Measurements from ENCODE around the gene TNFAIP8. TPM values are rescaled to one million over a fixed set of nuclear protein-coding genes. Genes with fewer than 3 reads are reported as not detected.

The TNFAIP8 gene
- total and polyA plus RNA-seq, 2 donors (not counting 1 experiment from before 2014, with no cell fraction given): 36.7 to 37.7 TPM

GRCh38 chr5:119362714-119363113 is 6.9 kb downstream of the TNFAIP8 start:
- H3K27ac ChIP-seq (ENCODE audit: insufficient read depth, low read length): no peak overlapping the region
- H3K79me2 ChIP-seq (ENCODE audit: control insufficient read depth, insufficient read depth, low read length): no peaks in the 10 kb centered on the region
- no peaks in the 10 kb centered on the region for H3K27me3 ChIP-seq (ENCODE audit: control insufficient read depth, insufficient read depth, low read length)
- H3K4me2 ChIP-seq (ENCODE audit: extremely low read depth, insufficient read depth, low read length): no peak overlapping the region
- H3K9me3 ChIP-seq (ENCODE audit: control insufficient read depth, insufficient read depth, low read depth, low read length): no peaks in the 10 kb centered on the region
- no peak overlapping the region for H3K4me3 ChIP-seq (replicated peaks in 1 of 4; ENCODE audit: control extremely low read depth in 1 of 4, insufficient read depth in 1 of 4, low read depth in 3 of 4, low read length in 4 of 4)
- no peaks in the 10 kb centered on the region for H4K20me1 ChIP-seq (ENCODE audit: control insufficient read depth, extremely low read depth, insufficient read depth, low read length)
- no peak for DNase-seq (ENCODE audit: low read depth in 2 of 2)
- H2AFZ ChIP-seq (ENCODE audit: low read length): no peak overlapping the region
- H3K4me1 ChIP-seq (ENCODE audit: control insufficient read depth, extremely low read depth, insufficient read depth, low read length): peaks cover 4% of the 10 kb centered on the region
- no peak overlapping the region for H3K9ac ChIP-seq (ENCODE audit: insufficient read depth, low read length)
- H3K36me3 ChIP-seq (ENCODE audit: control insufficient read depth, insufficient read depth, low read length): no peaks in the 10 kb centered on the region
- TF ChIP-seq CTCF (conservative IDR thresholded peaks at IDR 0.05 in 1 of 2, IDR thresholded peaks at IDR 0.05 in 1 of 2; ENCODE audit: low read depth in 1 of 2, low read length in 2 of 2): no peak
- TF ChIP-seq EZH2 (IDR thresholded peaks at IDR 0.05; ENCODE audit: low read length, missing control alignments): no peak

GRCh38 chr5:119363271-119363670 is 7.5 kb downstream of the TNFAIP8 start:
- Histone ChIP-seq H3K4me3 (replicated peaks in 1 of 4; ENCODE audit: control extremely low read depth in 1 of 4, insufficient read depth in 1 of 4, low read depth in 3 of 4, low read length in 4 of 4) (no peak overlapping the region), H3K9ac (ENCODE audit: insufficient read depth, low read length) (no peak overlapping the region), H2AFZ (ENCODE audit: low read length) (no peak overlapping the region), H3K4me1 (ENCODE audit: control insufficient read depth, extremely low read depth, insufficient read depth, low read length) (peaks cover 4% of the 10 kb centered on the region), H3K27me3 (ENCODE audit: control insufficient read depth, insufficient read depth, low read length) (no peaks in the 10 kb centered on the region), H3K9me3 (ENCODE audit: control insufficient read depth, insufficient read depth, low read depth, low read length) (no peaks in the 10 kb centered on the region), H3K79me2 (ENCODE audit: control insufficient read depth, insufficient read depth, low read length) (no peaks in the 10 kb centered on the region), H4K20me1 (ENCODE audit: control insufficient read depth, extremely low read depth, insufficient read depth, low read length) (no peaks in the 10 kb centered on the region), H3K36me3 (ENCODE audit: control insufficient read depth, insufficient read depth, low read length) (no peaks in the 10 kb centered on the region), H3K4me2 (ENCODE audit: extremely low read depth, insufficient read depth, low read length) (no peak overlapping the region), H3K27ac (ENCODE audit: insufficient read depth, low read length) (no peak overlapping the region)
- TF ChIP-seq EZH2 (IDR thresholded peaks at IDR 0.05; ENCODE audit: low read length, missing control alignments) (no peak), CTCF (conservative IDR thresholded peaks at IDR 0.05 in 1 of 2, IDR thresholded peaks at IDR 0.05 in 1 of 2; ENCODE audit: low read depth in 1 of 2, low read length in 2 of 2) (no peak)
- no peak for DNase-seq (ENCODE audit: low read depth in 2 of 2)

GRCh38 chr5:119363936-119364335 is 8.1 kb downstream of the TNFAIP8 start:
- Histone ChIP-seq H3K4me3 (replicated peaks in 1 of 4; ENCODE audit: control extremely low read depth in 1 of 4, insufficient read depth in 1 of 4, low read depth in 3 of 4, low read length in 4 of 4) (no peak overlapping the region), H2AFZ (ENCODE audit: low read length) (no peak overlapping the region), H4K20me1 (ENCODE audit: control insufficient read depth, extremely low read depth, insufficient read depth, low read length) (no peaks in the 10 kb centered on the region), H3K4me1 (ENCODE audit: control insufficient read depth, extremely low read depth, insufficient read depth, low read length) (peaks cover 4% of the 10 kb centered on the region), H3K9ac (ENCODE audit: insufficient read depth, low read length) (no peak overlapping the region), H3K4me2 (ENCODE audit: extremely low read depth, insufficient read depth, low read length) (no peak overlapping the region), H3K79me2 (ENCODE audit: control insufficient read depth, insufficient read depth, low read length) (no peaks in the 10 kb centered on the region), H3K36me3 (ENCODE audit: control insufficient read depth, insufficient read depth, low read length) (no peaks in the 10 kb centered on the region), H3K9me3 (ENCODE audit: control insufficient read depth, insufficient read depth, low read depth, low read length) (no peaks in the 10 kb centered on the region), H3K27ac (ENCODE audit: insufficient read depth, low read length) (no peak overlapping the region), H3K27me3 (ENCODE audit: control insufficient read depth, insufficient read depth, low read length) (no peaks in the 10 kb centered on the region)
- DNase-seq (ENCODE audit: low read depth in 2 of 2): no peak
- TF ChIP-seq CTCF (conservative IDR thresholded peaks at IDR 0.05 in 1 of 2, IDR thresholded peaks at IDR 0.05 in 1 of 2; ENCODE audit: low read depth in 1 of 2, low read length in 2 of 2) (no peak), EZH2 (IDR thresholded peaks at IDR 0.05; ENCODE audit: low read length, missing control alignments) (no peak)
